GM12891 (cell line): ENCODE results near the gene B3GNT8.

Experiments used
- PAX5 ChIP-seq: IDR thresholded peaks from 2 replicates; pipeline ENCODE4 v1.6.1; 2011; ENCODE audit warnings: low read length, moderate library complexity, mild to moderate bottlenecking; ENCODE audit not compliant: insufficient read depth, severe bottlenecking
- POLR2A ChIP-seq: IDR thresholded peaks from 2 replicates; pipeline ENCODE4 v1.6.1; 2011; ENCODE audit warnings: low read depth, low read length, control low read depth
- POLR2AphosphoS5 ChIP-seq: IDR thresholded peaks from 2 replicates; pipeline ENCODE4 v1.6.1; 2011; ENCODE audit warnings: low read depth, low read length, control low read depth
- POU2F2 ChIP-seq: IDR thresholded peaks from 2 replicates; pipeline ENCODE4 v1.6.1; 2011; ENCODE audit warnings: low read depth, mild to moderate bottlenecking, control low read depth, low read length, moderate library complexity
- SPI1 ChIP-seq: IDR thresholded peaks from 2 replicates; pipeline ENCODE4 v1.6.1; 2011; ENCODE audit warnings: low read depth, low read length, control low read depth
- TAF1 ChIP-seq: IDR thresholded peaks from 2 replicates; pipeline ENCODE4 v1.6.1; 2011; ENCODE audit warnings: low read depth, low read length, control low read depth

DNA sequence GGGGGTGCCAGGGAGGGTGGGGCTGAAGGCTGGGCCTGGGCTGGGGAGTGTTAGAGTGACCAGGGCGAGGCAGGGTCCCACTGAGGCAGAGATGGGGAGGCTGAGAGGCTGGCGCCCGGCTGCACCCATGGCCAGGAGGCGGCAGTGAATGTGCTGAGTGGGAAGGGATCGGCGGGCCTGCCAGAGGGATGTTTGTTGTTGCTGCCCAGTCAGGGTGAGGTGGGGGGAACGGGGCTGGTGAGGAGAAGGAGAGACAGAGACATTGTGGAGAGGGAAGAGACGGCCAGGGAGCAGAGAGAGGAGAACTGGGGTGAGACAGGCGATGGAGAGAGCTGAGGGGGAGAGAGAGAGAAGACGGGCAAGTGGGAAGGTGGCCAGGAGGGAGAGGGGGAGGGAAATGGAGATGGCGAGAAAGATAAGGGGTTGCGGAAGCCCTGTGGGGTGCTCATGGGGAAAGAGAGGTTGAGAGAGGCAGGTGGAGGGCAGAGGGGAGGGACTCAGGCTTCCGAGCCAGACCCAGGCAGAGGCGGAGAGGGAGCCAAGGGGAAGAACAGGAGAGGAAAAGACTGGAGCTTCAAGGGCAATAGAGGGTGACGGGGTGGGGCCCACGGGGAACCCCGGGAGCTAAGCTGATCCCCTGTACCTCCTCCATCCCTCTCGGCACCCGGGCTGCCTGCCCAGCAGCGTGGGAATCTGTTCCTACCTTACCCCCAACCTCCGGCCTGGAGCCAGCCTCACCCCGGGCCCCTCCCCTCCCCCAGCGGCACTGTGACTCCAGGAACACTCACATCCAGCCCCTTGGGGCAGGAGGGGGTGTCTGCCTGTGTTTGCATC is 690 bp upstream of the B3GNT8 start:
- no peak for TF ChIP-seq SPI1
- no peak for TF ChIP-seq TAF1
- TF ChIP-seq POLR2AphosphoS5: peak; percentile 21; the same call in 1 of the 2 replicates
- TF ChIP-seq POLR2A: no peak
- TF ChIP-seq PAX5: no peak
- TF ChIP-seq POU2F2: no peak
